GM12874 (cell line): ENCODE data around the gene DEFB132.
A peak's percentile ranks its signal among the peaks of the same experiment; 100 is the strongest.

Experiments used
- CTCF ChIP-seq: IDR thresholded peaks from 2 replicates; pipeline ENCODE4 v1.5.1; 2011; ENCODE audit warnings: low read depth, mild to moderate bottlenecking, control low read depth, low read length, moderate library complexity; ENCODE audit not compliant: insufficient read depth

The DEFB132 gene

GRCh38 chr20:294602-295001 is 37.1 kb downstream of the DEFB132 start:
- no peak for TF ChIP-seq CTCF

DNA sequence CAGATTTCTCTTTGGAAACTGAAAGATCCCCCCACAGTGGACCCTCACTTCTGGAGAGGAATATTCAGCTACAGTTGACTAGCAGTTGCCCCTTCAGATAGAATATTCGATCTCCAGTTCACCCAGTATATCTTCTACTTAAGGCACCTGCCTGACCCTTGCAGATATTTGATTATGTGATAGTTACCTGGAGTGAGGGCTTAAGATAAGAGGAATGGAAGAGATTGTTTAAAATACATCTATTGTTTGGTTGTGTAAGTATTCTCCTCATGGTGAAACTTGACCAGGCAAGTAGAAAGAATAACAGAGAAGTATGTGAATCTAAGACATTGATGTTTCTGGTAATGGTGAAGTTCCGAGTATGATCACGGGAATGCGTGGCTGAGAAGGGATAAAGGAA is 38.3 kb downstream of the DEFB132 start:
- TF ChIP-seq CTCF, result no peak

GRCh38 chr20:297098-297924 is 39.8 kb downstream of the DEFB132 start, which contains the start of gene ZCCHC3:
ZCCHC3 (plus strand) TSS chr20:297570; CDS start chr20:297587, 17 bp downstream.
- TF ChIP-seq CTCF, result peak; percentile 21; the same call in 1 of the 2 replicates

DNA sequence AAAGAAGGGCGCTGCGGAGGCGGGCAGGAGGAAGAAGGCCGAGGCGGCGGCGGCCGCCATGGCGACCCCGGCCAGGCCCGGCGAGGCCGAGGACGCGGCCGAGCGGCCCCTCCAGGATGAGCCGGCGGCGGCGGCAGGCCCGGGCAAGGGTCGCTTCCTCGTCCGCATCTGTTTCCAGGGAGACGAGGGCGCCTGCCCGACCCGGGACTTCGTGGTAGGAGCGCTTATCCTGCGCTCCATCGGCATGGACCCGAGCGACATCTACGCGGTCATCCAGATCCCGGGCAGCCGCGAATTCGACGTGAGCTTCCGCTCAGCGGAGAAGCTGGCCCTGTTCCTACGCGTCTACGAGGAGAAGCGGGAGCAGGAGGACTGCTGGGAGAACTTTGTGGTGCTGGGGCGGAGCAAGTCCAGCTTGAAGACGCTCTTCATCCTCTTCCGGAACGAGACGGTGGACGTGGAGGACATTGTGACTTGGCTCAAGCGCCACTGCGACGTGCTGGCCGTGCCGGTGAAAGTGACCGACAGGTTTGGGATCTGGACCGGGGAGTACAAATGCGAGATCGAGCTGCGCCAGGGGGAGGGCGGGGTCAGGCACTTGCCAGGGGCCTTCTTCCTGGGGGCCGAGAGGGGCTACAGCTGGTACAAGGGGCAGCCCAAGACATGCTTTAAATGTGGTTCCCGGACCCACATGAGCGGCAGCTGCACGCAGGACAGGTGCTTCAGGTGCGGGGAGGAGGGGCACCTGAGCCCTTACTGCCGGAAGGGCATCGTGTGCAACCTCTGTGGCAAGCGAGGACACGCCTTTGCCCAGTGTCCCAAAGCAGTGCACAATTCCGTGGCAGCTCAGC is 40.6 kb downstream of the DEFB132 start:
- TF ChIP-seq CTCF, result no peak

DNA sequence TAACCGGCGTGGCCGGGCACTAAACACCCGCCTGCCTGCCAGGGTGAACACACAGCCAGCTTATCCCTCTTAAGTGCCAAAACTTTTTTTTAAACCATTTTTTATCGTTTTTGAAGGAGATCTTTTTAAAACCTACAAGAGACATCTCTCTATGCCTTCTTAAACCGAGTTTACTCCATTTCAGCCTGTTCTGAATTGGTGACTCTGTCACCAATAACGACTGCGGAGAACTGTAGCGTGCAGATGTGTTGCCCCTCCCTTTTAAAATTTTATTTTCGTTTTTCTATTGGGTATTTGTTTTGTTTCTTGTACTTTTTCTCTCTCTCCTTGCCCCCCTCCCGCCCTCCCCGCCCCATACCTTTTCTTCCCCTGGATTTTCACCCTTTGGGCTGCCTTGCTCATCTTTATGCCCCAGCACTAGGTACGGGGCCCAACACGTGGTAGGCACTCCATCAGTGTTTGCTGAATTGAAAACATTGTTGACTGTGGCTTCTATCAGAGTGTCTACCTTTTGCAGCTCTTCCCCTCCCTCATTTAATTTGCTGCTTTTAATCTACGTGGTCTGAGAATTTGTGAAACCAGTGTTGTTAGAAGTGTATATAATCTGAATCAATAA is 41.4 kb downstream of the DEFB132 start:
- TF ChIP-seq CTCF, result no peak

DNA sequence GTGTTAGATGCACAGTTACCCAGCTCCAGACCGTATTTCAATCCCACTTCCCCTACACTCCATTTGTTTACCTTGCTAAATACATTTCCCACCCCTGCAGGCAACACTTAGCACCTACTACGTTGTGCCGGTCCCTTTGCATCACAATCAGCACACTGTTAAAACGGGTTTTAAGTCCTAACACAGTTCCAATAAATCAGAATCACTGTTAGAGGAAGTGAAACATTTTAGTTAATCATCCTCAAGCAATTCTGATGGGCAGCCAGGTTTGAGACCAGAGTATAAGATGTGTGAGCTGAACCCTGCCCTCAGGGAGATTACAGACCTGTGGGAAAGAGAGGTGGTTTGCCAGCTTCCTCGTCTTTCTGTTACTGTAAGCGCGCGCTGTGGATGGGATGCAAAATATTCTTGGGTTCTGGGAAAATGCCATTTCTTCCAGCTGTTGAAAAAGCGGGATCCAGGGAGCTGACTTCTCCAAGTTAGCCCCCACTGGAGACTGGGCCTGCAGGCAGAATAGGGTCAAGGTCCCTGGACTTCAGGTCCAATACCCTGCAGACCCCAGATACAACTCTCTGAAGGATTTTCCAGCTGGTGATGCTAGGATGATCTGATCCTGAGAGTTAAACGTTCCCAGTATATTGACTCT is 42.9 kb downstream of the DEFB132 start:
- no peak for TF ChIP-seq CTCF
